Pons (tissue), 1 donor: ENCODE data around the gene ADCK2.
"Not testable (repeated sequence)": the region's sequence is repeated elsewhere in the genome, so short reads cannot be mapped to it uniquely, and the experiment has no call there.

ENCODE experiments used
- DNase-seq: peaks from one replicate; pipeline ENCODE4 v3.0.0-alpha.2; 2016; ENCODE audit warnings: low spot score

The ADCK2 gene

GRCh38 chr7:140645166-140645900, 27.4 kb upstream of the ADCK2 start:
- DNase-seq = no peak

GRCh38 chr7:140646931-140647647, 25.7 kb upstream of the ADCK2 start:
- peak; percentile 65 for DNase-seq

- DNase-seq = no peak
These were observed 23.1 kb upstream of the ADCK2 start for GRCh38 chr7:140649556-140650205.

GRCh38 chr7:140650367-140650766, 22.4 kb upstream of the ADCK2 start:
- no peak for DNase-seq

- DNase-seq = peak; percentile 81
These were observed 19.2 kb upstream of the ADCK2 start for GRCh38 chr7:140653319-140654108.

GRCh38 chr7:140654109-140654387, 18.7 kb upstream of the ADCK2 start:
- DNase-seq = no peak

GRCh38 chr7:140654661-140655060, 18.1 kb upstream of the ADCK2 start:
- DNase-seq = no peak

GRCh38 chr7:140655511-140656408, 17.0 kb upstream of the ADCK2 start:
- no peak for DNase-seq

- peak; percentile 78 for DNase-seq
These were observed 15.9 kb upstream of the ADCK2 start for GRCh38 chr7:140656548-140657515.

- no peak for DNase-seq
These were observed 14.9 kb upstream of the ADCK2 start for GRCh38 chr7:140657891-140658290.

- no peak for DNase-seq
These were observed 12.9 kb upstream of the ADCK2 start for GRCh38 chr7:140659856-140660255.

- DNase-seq = no peak
These were observed 11.6 kb upstream of the ADCK2 start for GRCh38 chr7:140661124-140661523.

- DNase-seq = not testable (repeated sequence)
These were observed 9.8 kb upstream of the ADCK2 start for GRCh38 chr7:140662938-140663337.

- DNase-seq = no peak
These were observed 5.3 kb upstream of the ADCK2 start for GRCh38 chr7:140667476-140667875.

GRCh38 chr7:140668641-140669040, 4.1 kb upstream of the ADCK2 start:
- DNase-seq = no peak

- DNase-seq = no peak
These were observed 3.4 kb upstream of the ADCK2 start for GRCh38 chr7:140669352-140669751.

GRCh38 chr7:140669862-140670261, 2.9 kb upstream of the ADCK2 start:
- DNase-seq = not testable (repeated sequence)

- DNase-seq = no peak
These were observed 2.3 kb upstream of the ADCK2 start for GRCh38 chr7:140670343-140670935.

- DNase-seq = peak; percentile 15
These were observed 779 bp upstream of the ADCK2 start for GRCh38 chr7:140671966-140672365.
